ENCODE data around the gene PTTG1. TPM values are rescaled to one million over a fixed set of nuclear protein-coding genes. Genes with fewer than 3 reads are reported as not detected.
"Not testable (repeated sequence)": the region's sequence is repeated elsewhere in the genome, so short reads cannot be mapped to it uniquely, and the experiment has no call there.

Gene PTTG1
- total and polyA plus RNA-seq, 2 donors, result 72.9 to 179 TPM

DNA sequence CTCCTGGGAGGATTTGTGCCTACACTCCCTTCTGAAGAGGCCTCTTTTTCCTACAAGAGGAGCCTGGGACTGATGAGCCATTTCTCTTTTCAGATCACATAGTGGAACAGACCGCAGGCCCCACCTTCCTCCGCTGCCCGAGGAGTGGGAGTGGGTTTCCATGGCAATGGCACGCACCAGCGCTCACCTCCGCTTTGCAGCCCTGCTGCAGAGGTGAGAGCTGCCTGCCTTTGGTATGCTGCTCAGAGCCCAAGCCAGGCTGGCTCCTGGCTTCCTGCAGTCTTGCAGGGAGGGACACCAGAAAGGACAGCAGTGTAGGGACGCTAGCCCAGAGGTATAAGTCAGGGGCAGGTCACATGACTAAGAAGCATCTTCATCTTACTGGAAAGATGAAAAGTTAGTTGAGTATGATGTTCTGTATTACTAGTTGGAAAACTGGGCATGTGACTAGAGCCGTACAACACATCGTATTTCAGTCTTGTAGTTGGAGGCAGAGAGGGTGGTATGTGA, 12.4 kb downstream of the PTTG1 start:
- Histone ChIP-seq H3K9me3 (ENCODE audit: control insufficient read depth in 2 of 2, insufficient read depth in 1 of 2, low read length in 1 of 2) (no peaks in the 10 kb centered on the region), H3K27me3 (ENCODE audit: control insufficient read depth in 2 of 2, insufficient read depth in 1 of 2, low read length in 1 of 2) (no peaks in the 10 kb centered on the region), H3K27ac (ENCODE audit: low read depth in 1 of 2, low read length in 1 of 2) (no peak overlapping the region), H3K4me3 (ENCODE audit: low read length in 2 of 2) (no peak overlapping the region), H3K36me3 (ENCODE audit: control insufficient read depth in 2 of 2, insufficient read depth in 2 of 2, low read length in 1 of 2) (peaks cover 0 to 17% of the 10 kb centered on the region in 2 donors), H3K4me1 (ENCODE audit: control insufficient read depth in 2 of 2, insufficient read depth in 2 of 2, low read length in 2 of 2) (peaks cover 0 to 23% of the 10 kb centered on the region in 2 donors)
- WGBS, result 96% methylated on average over 9 of the region's 9 CpGs
- DNase-seq (ENCODE audit: low read depth in 6 of 9, low spot score in 9 of 9), result peak in 4 of 9 donors; percentile 54 to 79 (median 62)

GRCh38 chr5:160435532-160435931, 13.9 kb downstream of the PTTG1 start:
- 97% methylated on average over 1 of the region's 1 CpG for WGBS
- H3K4me3 ChIP-seq (ENCODE audit: low read length in 2 of 2), result no peak overlapping the region
- DNase-seq (ENCODE audit: low read depth in 6 of 9, low spot score in 9 of 9), result no peak
- peaks cover 0 to 5% of the 10 kb centered on the region in 2 donors for H3K36me3 ChIP-seq (ENCODE audit: control insufficient read depth in 2 of 2, insufficient read depth in 2 of 2, low read length in 1 of 2)
- H3K4me1 ChIP-seq (ENCODE audit: control insufficient read depth in 2 of 2, insufficient read depth in 2 of 2, low read length in 2 of 2), result peaks cover 0 to 23% of the 10 kb centered on the region in 2 donors
- H3K9me3 ChIP-seq (ENCODE audit: control insufficient read depth in 2 of 2, insufficient read depth in 1 of 2, low read length in 1 of 2), result no peaks in the 10 kb centered on the region
- H3K27ac ChIP-seq (ENCODE audit: low read depth in 1 of 2, low read length in 1 of 2), result no peak overlapping the region
- H3K27me3 ChIP-seq (ENCODE audit: control insufficient read depth in 2 of 2, insufficient read depth in 1 of 2, low read length in 1 of 2), result no peaks in the 10 kb centered on the region

GRCh38 chr5:160436017-160436416, 14.4 kb downstream of the PTTG1 start:
- no peak for DNase-seq (ENCODE audit: low read depth in 6 of 9, low spot score in 9 of 9)
- H3K4me1 ChIP-seq (ENCODE audit: control insufficient read depth in 2 of 2, insufficient read depth in 2 of 2, low read length in 2 of 2), result peaks cover 0 to 23% of the 10 kb centered on the region in 2 donors
- H3K27ac ChIP-seq (ENCODE audit: low read depth in 1 of 2, low read length in 1 of 2), result no peak overlapping the region
- WGBS, result 98% methylated on average over 4 of the region's 4 CpGs
- peaks cover 0 to 3% of the 10 kb centered on the region in 2 donors for H3K36me3 ChIP-seq (ENCODE audit: control insufficient read depth in 2 of 2, insufficient read depth in 2 of 2, low read length in 1 of 2)
- H3K27me3 ChIP-seq (ENCODE audit: control insufficient read depth in 2 of 2, insufficient read depth in 1 of 2, low read length in 1 of 2), result no peaks in the 10 kb centered on the region
- H3K4me3 ChIP-seq (ENCODE audit: low read length in 2 of 2), result no peak overlapping the region
- H3K9me3 ChIP-seq (ENCODE audit: control insufficient read depth in 2 of 2, insufficient read depth in 1 of 2, low read length in 1 of 2), result no peaks in the 10 kb centered on the region

- peaks cover 0 to 23% of the 10 kb centered on the region in 2 donors for H3K4me1 ChIP-seq (ENCODE audit: control insufficient read depth in 2 of 2, insufficient read depth in 2 of 2, low read length in 2 of 2)
- WGBS, result 23% methylated on average over 6 of the region's 6 CpGs
- H3K27ac ChIP-seq (ENCODE audit: low read depth in 1 of 2, low read length in 1 of 2); H3K27me3 ChIP-seq (ENCODE audit: control insufficient read depth in 2 of 2, insufficient read depth in 1 of 2, low read length in 1 of 2); DNase-seq (ENCODE audit: low read depth in 6 of 9, low spot score in 9 of 9); H3K9me3 ChIP-seq (ENCODE audit: control insufficient read depth in 2 of 2, insufficient read depth in 1 of 2, low read length in 1 of 2); H3K4me3 ChIP-seq (ENCODE audit: low read length in 2 of 2); H3K36me3 ChIP-seq (ENCODE audit: control insufficient read depth in 2 of 2, insufficient read depth in 2 of 2, low read length in 1 of 2): not testable (repeated sequence)
Measured at GRCh38 chr5:160436661-160437060, 15.0 kb downstream of the PTTG1 start.

- H3K4me1 ChIP-seq (ENCODE audit: control insufficient read depth in 2 of 2, insufficient read depth in 2 of 2, low read length in 2 of 2), result peaks cover 0 to 23% of the 10 kb centered on the region in 2 donors
- no peak overlapping the region for H3K27ac ChIP-seq (ENCODE audit: low read depth in 1 of 2, low read length in 1 of 2)
- H3K36me3 ChIP-seq (ENCODE audit: control insufficient read depth in 2 of 2, insufficient read depth in 2 of 2, low read length in 1 of 2), result no peaks in the 10 kb centered on the region
- H3K4me3 ChIP-seq (ENCODE audit: low read length in 2 of 2), result no peak overlapping the region
- no peaks in the 10 kb centered on the region for H3K27me3 ChIP-seq (ENCODE audit: control insufficient read depth in 2 of 2, insufficient read depth in 1 of 2, low read length in 1 of 2)
- no peaks in the 10 kb centered on the region for H3K9me3 ChIP-seq (ENCODE audit: control insufficient read depth in 2 of 2, insufficient read depth in 1 of 2, low read length in 1 of 2)
- no peak for DNase-seq (ENCODE audit: low read depth in 6 of 9, low spot score in 9 of 9)
Measured at GRCh38 chr5:160437271-160437670, 15.6 kb downstream of the PTTG1 start.

DNA sequence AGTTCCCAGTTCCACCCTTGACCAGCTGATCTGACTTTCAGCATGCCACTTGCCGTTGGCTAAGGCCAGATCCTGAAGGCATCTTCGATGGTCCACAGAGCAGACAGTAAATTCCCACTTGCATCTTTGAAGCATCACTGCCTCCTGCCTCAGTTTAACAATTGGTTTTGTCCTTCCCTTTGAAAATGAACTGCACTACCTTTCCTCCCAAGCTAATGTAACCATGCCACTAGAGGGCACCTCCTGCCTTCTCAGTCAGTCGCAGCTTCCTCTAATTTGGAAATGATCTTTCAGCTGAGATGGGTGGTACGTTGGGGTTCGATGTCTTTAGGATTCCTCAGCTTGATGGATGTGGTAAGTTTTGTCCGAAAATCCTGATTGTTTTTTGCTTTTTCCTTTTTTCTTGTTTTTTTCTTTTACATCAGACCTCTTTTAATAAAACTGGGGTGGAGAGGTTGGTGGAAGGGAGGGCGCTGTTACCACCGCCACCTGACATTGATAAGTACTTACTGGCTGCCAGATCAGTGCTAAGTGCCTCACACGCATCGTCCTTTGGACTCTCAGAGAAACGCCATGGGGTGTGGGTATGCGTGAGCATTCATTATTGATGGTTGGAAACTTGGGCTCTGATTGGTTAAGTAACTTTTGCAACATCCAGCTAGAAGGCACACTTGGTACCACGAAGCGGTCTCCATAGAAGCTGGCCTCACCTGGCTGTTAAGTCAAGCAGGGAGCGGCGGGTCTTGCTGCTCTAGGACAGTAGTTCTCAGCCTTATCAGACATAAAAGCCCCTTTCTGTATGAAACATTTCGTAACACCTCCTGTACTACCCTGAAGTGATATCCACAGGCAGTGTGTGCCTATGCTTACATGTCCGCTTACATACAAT, 16.9 kb downstream of the PTTG1 start:
- Histone ChIP-seq H3K4me1 (ENCODE audit: control insufficient read depth in 2 of 2, insufficient read depth in 2 of 2, low read length in 2 of 2) (peaks cover 0 to 16% of the 10 kb centered on the region in 2 donors), H3K4me3 (ENCODE audit: low read length in 2 of 2) (peak overlapping the region; percentile 46 to 53), H3K9me3 (ENCODE audit: control insufficient read depth in 2 of 2, insufficient read depth in 1 of 2, low read length in 1 of 2) (no peaks in the 10 kb centered on the region), H3K27ac (ENCODE audit: low read depth in 1 of 2, low read length in 1 of 2) (peak overlapping the region; percentile 74 to 77), H3K27me3 (ENCODE audit: control insufficient read depth in 2 of 2, insufficient read depth in 1 of 2, low read length in 1 of 2) (no peaks in the 10 kb centered on the region), H3K36me3 (ENCODE audit: control insufficient read depth in 2 of 2, insufficient read depth in 2 of 2, low read length in 1 of 2) (no peaks in the 10 kb centered on the region)
- 3% methylated on average over 18 of the region's 18 CpGs for WGBS
- DNase-seq (ENCODE audit: low read depth in 6 of 9, low spot score in 9 of 9), result peak in 6 of 9 donors; percentile 44 to 82 (median 64)

GRCh38 chr5:160439205-160439600, 17.5 kb downstream of the PTTG1 start:
- WGBS, result under 1% methylated on average over 11 of the region's 11 CpGs
- no peaks in the 10 kb centered on the region for H3K27me3 ChIP-seq (ENCODE audit: control insufficient read depth in 2 of 2, insufficient read depth in 1 of 2, low read length in 1 of 2)
- no peaks in the 10 kb centered on the region for H3K36me3 ChIP-seq (ENCODE audit: control insufficient read depth in 2 of 2, insufficient read depth in 2 of 2, low read length in 1 of 2)
- DNase-seq (ENCODE audit: low read depth in 6 of 9, low spot score in 9 of 9), result peak in 8 of 9 donors; percentile 72 to 91 (median 82)
- peak overlapping the region; percentile 46 to 53 for H3K4me3 ChIP-seq (ENCODE audit: low read length in 2 of 2)
- H3K9me3 ChIP-seq (ENCODE audit: control insufficient read depth in 2 of 2, insufficient read depth in 1 of 2, low read length in 1 of 2), result no peaks in the 10 kb centered on the region
- H3K4me1 ChIP-seq (ENCODE audit: control insufficient read depth in 2 of 2, insufficient read depth in 2 of 2, low read length in 2 of 2), result peaks cover 0 to 9% of the 10 kb centered on the region in 2 donors
- H3K27ac ChIP-seq (ENCODE audit: low read depth in 1 of 2, low read length in 1 of 2), result peak overlapping the region; percentile 74 to 77

GRCh38 chr5:160441311-160441781, 19.7 kb downstream of the PTTG1 start:
- Histone ChIP-seq H3K36me3 (ENCODE audit: control insufficient read depth in 2 of 2, insufficient read depth in 2 of 2, low read length in 1 of 2) (no peaks in the 10 kb centered on the region), H3K9me3 (ENCODE audit: control insufficient read depth in 2 of 2, insufficient read depth in 1 of 2, low read length in 1 of 2) (no peaks in the 10 kb centered on the region), H3K27me3 (ENCODE audit: control insufficient read depth in 2 of 2, insufficient read depth in 1 of 2, low read length in 1 of 2) (no peaks in the 10 kb centered on the region), H3K4me1 (ENCODE audit: control insufficient read depth in 2 of 2, insufficient read depth in 2 of 2, low read length in 2 of 2) (peaks cover 0 to 6% of the 10 kb centered on the region in 2 donors), H3K4me3 (ENCODE audit: low read length in 2 of 2) (no peak overlapping the region), H3K27ac (ENCODE audit: low read depth in 1 of 2, low read length in 1 of 2) (no peak overlapping the region)
- WGBS, result 0% methylated on average over 1 of the region's 1 CpG
- DNase-seq (ENCODE audit: low read depth in 6 of 9, low spot score in 9 of 9), result no peak

DNA sequence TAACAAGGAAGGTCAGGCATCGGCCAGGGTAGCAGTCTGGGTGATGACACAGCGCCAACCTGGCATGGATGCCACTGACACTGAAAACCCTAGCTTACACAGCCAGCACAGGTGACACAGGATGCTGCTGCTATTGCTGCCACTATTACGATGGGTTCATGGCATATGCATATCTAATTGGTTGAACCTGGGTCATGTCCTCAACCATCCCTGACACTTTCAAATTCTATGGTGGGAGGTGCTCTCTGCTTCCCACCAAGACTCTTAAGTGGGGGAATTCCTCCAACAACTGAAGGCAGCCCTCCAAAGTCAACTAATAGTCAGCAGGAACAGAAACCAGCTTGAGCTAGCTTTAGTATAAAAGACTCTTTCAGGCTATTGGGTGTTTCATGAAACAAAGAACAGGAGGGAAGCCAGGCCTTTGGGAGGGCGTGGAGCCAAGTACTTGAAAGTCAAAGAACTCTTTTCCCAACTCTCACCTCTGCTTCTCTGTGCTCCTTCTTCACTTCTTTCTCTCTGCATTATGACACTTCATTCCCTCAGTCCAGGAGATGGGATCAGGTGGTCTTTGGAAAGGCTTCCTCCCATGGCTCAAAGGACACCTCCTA, 21.3 kb downstream of the PTTG1 start:
- Histone ChIP-seq H3K4me1 (ENCODE audit: control insufficient read depth in 2 of 2, insufficient read depth in 2 of 2, low read length in 2 of 2) (peaks cover 0 to 6% of the 10 kb centered on the region in 2 donors), H3K27me3 (ENCODE audit: control insufficient read depth in 2 of 2, insufficient read depth in 1 of 2, low read length in 1 of 2) (no peaks in the 10 kb centered on the region), H3K27ac (ENCODE audit: low read depth in 1 of 2, low read length in 1 of 2) (no peak overlapping the region), H3K4me3 (ENCODE audit: low read length in 2 of 2) (no peak overlapping the region), H3K36me3 (ENCODE audit: control insufficient read depth in 2 of 2, insufficient read depth in 2 of 2, low read length in 1 of 2) (no peaks in the 10 kb centered on the region), H3K9me3 (ENCODE audit: control insufficient read depth in 2 of 2, insufficient read depth in 1 of 2, low read length in 1 of 2) (no peaks in the 10 kb centered on the region)
- WGBS, result 90% methylated on average over 4 of the region's 4 CpGs
- DNase-seq (ENCODE audit: low read depth in 6 of 9, low spot score in 9 of 9), result no peak

Measured in thymus (tissue), 11 donors.